Mucosa of descending colon (tissue), 3 donors: ENCODE data around the gene MAPKBP1. TPM values are rescaled to one million over a fixed set of nuclear protein-coding genes. Genes with fewer than 3 reads are reported as not detected.
"Not testable (repeated sequence)": the region's sequence is repeated elsewhere in the genome, so short reads cannot be mapped to it uniquely, and the experiment has no call there.

ENCODE experiments used
- ATAC-seq: fragments of 200-7000 bp; cut with Tn5 transposase; one replicate; pipeline ENCODE4 v1.9.1; 2020; ENCODE audit warnings: mild to moderate bottlenecking, moderate library complexity
- DNase-seq, 3 donors: peaks; one replicate each; pipeline ENCODE4 v3.0.0-alpha.2; 2020
- H3K36me3 ChIP-seq: fragments of 200-600 bp; one replicate; pipeline ENCODE4 v1.8.0; 2021; ENCODE audit warnings: low read depth, mild to moderate bottlenecking
- H3K4me1 ChIP-seq: fragments of 200-600 bp; one replicate; pipeline ENCODE4 v1.8.0; 2021; ENCODE audit warnings: low read depth, mild to moderate bottlenecking
- H3K4me3 ChIP-seq: fragments of 200-600 bp; one replicate; pipeline ENCODE4 v1.8.0; 2021; ENCODE audit warnings: mild to moderate bottlenecking
- H3K9me3 ChIP-seq: fragments of 200-600 bp; one replicate; pipeline ENCODE4 v1.8.0; 2021; ENCODE audit warnings: mild to moderate bottlenecking
- CTCF ChIP-seq: fragments of 200-600 bp; IDR thresholded peaks from one replicate; pipeline ENCODE4 v1.8.0; 2022; ENCODE audit warnings: antibody characterized with exemption, mild to moderate bottlenecking
- intact Hi-C, 2 donors: fragments of 100-400 bp; cut with DNase I in 1 of 2; cut with micrococcal nuclease in 1 of 2; formaldehyde crosslinking; loops; one replicate each; pipeline versions ENCODE4 v1.11.0 to v1.11.1; 2022; cut with DNase I, micrococcal nuclease
- total RNA-seq, 3 donors: library from RNA; stranded (reverse); fragmentation: NEBNext Ultra II Directional in 2 of 3; extraction: Animal tissue kit (Norgen Biotek cat#: 25700) in 2 of 3; gene quantifications; one replicate each; pipeline versions ENCODE4 v1.2.1 to v1.2.4, GENCODE V29; 2021 to 2023
- donor health status: DM: no; HTN: no; CAD: no; lungs with moderate emphysema.
- donor health status: DM: no; HTN: no; CAD: no.
- donor health status: DM: no; HTN: yes; CAD: no.

Gene MAPKBP1
- total RNA-seq, 3 donors from 2014 or later, result 15.2 to 35.5 (median 16.0) TPM

DNA sequence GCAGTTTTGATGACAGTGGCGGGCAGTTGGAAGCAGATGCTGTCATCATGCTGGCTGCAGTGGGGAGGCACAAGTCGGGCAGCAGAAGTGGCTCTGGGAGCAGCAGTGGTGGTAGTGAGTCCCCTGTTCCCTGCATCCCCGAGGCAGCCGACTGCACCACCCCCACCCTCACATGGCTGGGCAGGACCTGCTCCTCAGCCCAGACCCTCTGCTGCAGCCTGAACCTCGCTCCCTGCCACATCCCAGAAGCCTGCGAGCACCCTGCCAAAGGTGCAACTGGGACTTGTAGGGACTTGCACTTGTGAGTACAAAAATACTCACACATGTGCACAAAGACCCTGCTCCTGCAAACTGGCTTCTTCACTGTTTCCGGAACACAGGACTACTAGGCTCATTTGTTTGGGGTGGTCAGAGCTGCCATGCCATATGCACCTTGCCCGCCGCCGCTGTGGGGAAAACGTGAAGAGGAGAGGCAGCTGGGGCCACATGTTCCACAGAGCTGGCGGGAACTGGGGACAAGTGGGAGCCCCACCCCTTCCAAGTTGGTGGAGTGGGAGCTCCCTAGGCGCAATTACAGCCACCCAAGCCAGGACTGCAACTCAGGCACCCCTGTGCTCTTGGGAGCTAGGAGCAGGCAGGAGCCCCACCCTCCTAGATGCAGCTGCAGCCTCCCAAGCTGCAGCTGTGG, 55.8 kb downstream of the MAPKBP1 start:
- DNase-seq (no peak), ATAC-seq (no peak)
- H3K9me3 ChIP-seq, result no peaks in the 10 kb centered on the region
- intact Hi-C loops, result no loop called here
- no peaks in the 10 kb centered on the region for H3K36me3 ChIP-seq
- TF ChIP-seq CTCF, result no peak
- H3K4me1 ChIP-seq, result peaks cover 13% of the 10 kb centered on the region
- no peak overlapping the region for H3K4me3 ChIP-seq

DNA sequence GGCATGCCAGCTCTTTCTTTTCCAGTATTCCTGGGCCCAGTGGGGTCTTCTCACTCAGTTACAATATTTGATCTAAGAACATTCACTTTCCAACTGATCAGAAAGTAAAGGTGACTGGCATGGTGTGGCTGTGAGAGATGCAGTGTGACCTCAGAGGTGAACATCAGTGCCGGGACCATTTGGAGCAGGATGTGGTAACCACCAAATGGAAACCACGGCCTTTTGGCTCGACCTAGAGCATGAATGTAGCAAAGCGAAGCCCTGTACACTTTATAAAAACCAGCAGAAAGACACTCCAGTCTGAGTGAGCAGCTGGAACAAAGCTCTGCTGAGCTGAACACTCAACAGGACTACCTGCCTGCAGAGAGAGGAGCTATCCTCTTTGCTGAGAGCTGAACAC, 57.0 kb downstream of the MAPKBP1 start:
- intact Hi-C loops, H3K9me3 ChIP-seq, H3K36me3 ChIP-seq, DNase-seq, H3K4me3 ChIP-seq, ATAC-seq: not testable (repeated sequence)
- H3K4me1 ChIP-seq, result peaks cover 13% of the 10 kb centered on the region

DNA sequence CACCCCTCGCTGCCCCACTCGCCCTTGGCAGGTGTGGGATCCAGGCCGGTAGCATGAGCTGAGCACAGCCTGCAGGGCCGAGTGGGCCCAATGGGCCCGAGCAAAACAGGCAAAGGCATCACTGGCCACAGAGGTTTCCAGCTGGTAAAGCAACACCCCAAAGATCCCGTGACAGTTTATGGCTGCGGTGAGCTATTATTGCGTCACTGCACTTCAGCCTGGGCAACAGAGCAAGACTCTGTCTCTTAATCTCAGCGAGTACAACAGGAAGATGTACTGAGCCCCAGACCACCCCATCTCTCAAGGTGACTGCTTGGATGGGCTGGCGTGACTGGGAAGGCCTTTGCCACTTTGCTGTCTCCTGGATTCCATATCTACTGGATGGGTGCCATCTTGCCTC, 57.9 kb downstream of the MAPKBP1 start:
- TF ChIP-seq CTCF, result no peak

GRCh38 chr15:41832875-41833274, 58.6 kb downstream of the MAPKBP1 start:
- TF ChIP-seq CTCF, result no peak
- H3K36me3 ChIP-seq, result no peaks in the 10 kb centered on the region
- no peak overlapping the region for H3K4me3 ChIP-seq
- peaks cover 10% of the 10 kb centered on the region for H3K4me1 ChIP-seq
- ATAC-seq (peak; percentile 9), DNase-seq (no peak)
- H3K9me3 ChIP-seq, result no peaks in the 10 kb centered on the region
- intact Hi-C loops, result no loop called here

More for the DNA sequence above, 57.9 kb downstream of the MAPKBP1 start:
- Histone ChIP-seq H3K4me1 (peaks cover 13% of the 10 kb centered on the region), H3K9me3 (no peaks in the 10 kb centered on the region), H3K4me3 (no peak overlapping the region), H3K36me3 (no peaks in the 10 kb centered on the region)
- DNase-seq (no peak), ATAC-seq (no peak)
- intact Hi-C loops, result no loop called here

GRCh38 chr15:41834096-41834495, 59.8 kb downstream of the MAPKBP1 start:
- Histone ChIP-seq H3K36me3 (no peaks in the 10 kb centered on the region), H3K9me3 (no peaks in the 10 kb centered on the region), H3K4me1 (peaks cover 15% of the 10 kb centered on the region), H3K4me3 (no peak overlapping the region)
- intact Hi-C loops, result no loop called here
- ATAC-seq (no peak), DNase-seq (no peak)
- TF ChIP-seq CTCF, result no peak

DNA sequence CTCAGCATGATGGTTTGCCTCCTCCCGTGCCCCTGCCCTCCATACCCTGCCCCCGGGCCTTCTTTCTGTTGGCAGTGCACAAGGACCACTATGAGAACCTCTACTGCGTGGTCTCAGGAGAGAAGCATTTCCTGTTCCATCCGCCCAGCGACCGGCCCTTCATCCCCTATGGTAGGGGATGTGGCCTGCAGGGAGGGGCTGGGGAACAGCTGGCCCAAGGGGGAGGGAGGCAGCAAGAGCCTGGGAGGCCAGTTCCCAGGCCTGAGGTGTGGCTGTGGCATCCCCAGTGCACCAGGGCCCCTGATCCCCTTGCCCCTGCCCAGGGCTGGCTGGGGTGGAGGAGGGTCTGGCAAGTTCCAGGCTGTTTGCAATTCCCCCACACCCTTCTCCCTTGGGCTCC, 61.8 kb downstream of the MAPKBP1 start:
- H3K9me3 ChIP-seq, result no peaks in the 10 kb centered on the region
- no peak for DNase-seq
- peaks cover 9% of the 10 kb centered on the region for H3K4me1 ChIP-seq
- H3K4me3 ChIP-seq, result no peak overlapping the region
- no peaks in the 10 kb centered on the region for H3K36me3 ChIP-seq
- intact Hi-C loops, result no loop called here
- TF ChIP-seq CTCF, result no peak
- no peak for ATAC-seq
